Measurements from ENCODE around the gene EPX.
"Not testable (repeated sequence)": the region's sequence is repeated elsewhere in the genome, so short reads cannot be mapped to it uniquely, and the experiment has no call there.

EPX gene, protein sequence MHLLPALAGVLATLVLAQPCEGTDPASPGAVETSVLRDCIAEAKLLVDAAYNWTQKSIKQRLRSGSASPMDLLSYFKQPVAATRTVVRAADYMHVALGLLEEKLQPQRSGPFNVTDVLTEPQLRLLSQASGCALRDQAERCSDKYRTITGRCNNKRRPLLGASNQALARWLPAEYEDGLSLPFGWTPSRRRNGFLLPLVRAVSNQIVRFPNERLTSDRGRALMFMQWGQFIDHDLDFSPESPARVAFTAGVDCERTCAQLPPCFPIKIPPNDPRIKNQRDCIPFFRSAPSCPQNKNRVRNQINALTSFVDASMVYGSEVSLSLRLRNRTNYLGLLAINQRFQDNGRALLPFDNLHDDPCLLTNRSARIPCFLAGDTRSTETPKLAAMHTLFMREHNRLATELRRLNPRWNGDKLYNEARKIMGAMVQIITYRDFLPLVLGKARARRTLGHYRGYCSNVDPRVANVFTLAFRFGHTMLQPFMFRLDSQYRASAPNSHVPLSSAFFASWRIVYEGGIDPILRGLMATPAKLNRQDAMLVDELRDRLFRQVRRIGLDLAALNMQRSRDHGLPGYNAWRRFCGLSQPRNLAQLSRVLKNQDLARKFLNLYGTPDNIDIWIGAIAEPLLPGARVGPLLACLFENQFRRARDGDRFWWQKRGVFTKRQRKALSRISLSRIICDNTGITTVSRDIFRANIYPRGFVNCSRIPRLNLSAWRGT

GRCh38 chr17:58192612-58193011 is at the start of gene EPX:
TSS of gene EPX (plus strand) at chr17:58192726. CDS start at chr17:58192847, 121 bp downstream.
- TF ChIP-seq CTCF (IDR thresholded peaks at IDR 0.05; ENCODE audit: insufficient read depth, low read depth, low read length, missing control alignments) = no peak
- no peak within 1 kb of the TSS for H3K4me3 ChIP-seq (ENCODE audit: low read depth, low read length)
- DNase-seq (ENCODE audit: low read depth) = no peak

DNA sequence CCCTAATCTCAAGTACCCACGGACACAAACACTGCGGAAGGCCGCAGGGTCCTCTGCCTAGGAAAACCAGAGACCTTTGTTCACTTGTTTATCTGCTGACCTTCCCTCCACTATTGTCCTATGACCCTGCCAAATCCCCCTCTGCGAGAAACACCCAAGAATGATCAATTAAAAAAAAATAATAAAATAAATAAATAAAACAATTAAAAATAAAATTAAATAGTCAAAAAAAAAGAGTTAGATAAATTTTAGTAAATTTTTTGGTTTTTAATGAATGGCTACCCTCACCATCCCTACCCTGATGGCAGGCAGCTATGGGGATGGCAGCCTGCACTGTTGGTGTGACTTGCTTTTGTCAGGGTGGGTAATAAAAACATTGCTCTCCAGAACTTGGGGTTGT is 49.2 kb upstream of the EPX start:
- H3K4me3 ChIP-seq (ENCODE audit: low read depth, low read length); DNase-seq (ENCODE audit: low read depth): not testable (repeated sequence)

GRCh38 chr17:58144801-58145200 is 47.7 kb upstream of the EPX start:
- H3K4me3 ChIP-seq (ENCODE audit: low read depth, low read length) = no peak overlapping the region
- DNase-seq (ENCODE audit: low read depth) = no peak
- no peak for TF ChIP-seq CTCF (IDR thresholded peaks at IDR 0.05; ENCODE audit: insufficient read depth, low read depth, low read length, missing control alignments)

GRCh38 chr17:58147930-58148434 is 44.5 kb upstream of the EPX start, which contains the start of gene OR4D1:
TSS of gene OR4D1 (plus strand) at chr17:58148384. CDS start at chr17:58155154, 6,770 bp downstream.
- no peak within 1 kb of the TSS for H3K4me3 ChIP-seq (ENCODE audit: low read depth, low read length)
- no peak for DNase-seq (ENCODE audit: low read depth)
- TF ChIP-seq CTCF (IDR thresholded peaks at IDR 0.05; ENCODE audit: insufficient read depth, low read depth, low read length, missing control alignments) = no peak

- DNase-seq (ENCODE audit: low read depth) = no peak
- H3K4me3 ChIP-seq (ENCODE audit: low read depth, low read length) = no peak overlapping the region
- TF ChIP-seq CTCF (IDR thresholded peaks at IDR 0.05; ENCODE audit: insufficient read depth, low read depth, low read length, missing control alignments) = no peak
Observed at GRCh38 chr17:58148609-58149008, 43.9 kb upstream of the EPX start.

GRCh38 chr17:58150394-58150793 is 42.1 kb upstream of the EPX start:
- no peak for TF ChIP-seq CTCF (IDR thresholded peaks at IDR 0.05; ENCODE audit: insufficient read depth, low read depth, low read length, missing control alignments)
- H3K4me3 ChIP-seq (ENCODE audit: low read depth, low read length) = no peak overlapping the region
- no peak for DNase-seq (ENCODE audit: low read depth)

GRCh38 chr17:58153046-58153445 is 39.5 kb upstream of the EPX start:
- peak; percentile 29 for DNase-seq (ENCODE audit: low read depth)
- H3K4me3 ChIP-seq (ENCODE audit: low read depth, low read length) = no peak overlapping the region
- no peak for TF ChIP-seq CTCF (IDR thresholded peaks at IDR 0.05; ENCODE audit: insufficient read depth, low read depth, low read length, missing control alignments)
